Skin of body (tissue), 2 donors: ENCODE results near the gene MTREX. TPM values are rescaled to one million over a fixed set of nuclear protein-coding genes. Genes with fewer than 3 reads are reported as not detected.

ENCODE experiments used
- DNase-seq: peaks from one replicate; lab custom pipeline; 2025; lab: John Stamatoyannopoulos, UW
- total RNA-seq: library from RNA; depleted of rRNA; stranded (reverse); fragments of >200 nt; gene quantifications from one replicate; pipeline ENCODE4 v1.2.3, GENCODE V29; 2014

Gene MTREX
- total RNA-seq, 1 donor from 2014 or later = 89.8 TPM

- DNase-seq = no peak
These were observed 162.5 kb downstream of the MTREX start for GRCh38 chr5:55470282-55470681.

DNA sequence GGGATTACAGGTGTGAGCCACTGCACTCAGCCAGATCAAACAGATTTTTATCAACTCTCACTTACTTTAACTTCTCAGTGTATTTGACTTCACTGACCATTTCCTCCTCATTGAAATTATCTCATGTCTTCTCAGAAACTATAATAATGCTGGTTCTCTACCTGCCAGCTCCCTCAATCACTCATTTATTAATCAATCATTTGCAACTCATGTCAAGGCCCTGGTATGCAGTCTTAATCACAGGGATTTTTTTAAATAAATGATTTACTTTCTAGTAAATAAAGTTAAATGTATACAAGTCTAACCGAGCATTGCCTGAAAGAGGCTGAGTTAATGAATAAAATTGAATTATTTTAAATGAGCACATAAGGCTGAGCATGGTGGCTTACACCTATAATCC is 163.7 kb downstream of the MTREX start:
- no peak for DNase-seq

GRCh38 chr5:55472642-55473041 is 164.9 kb downstream of the MTREX start:
- DNase-seq = no peak

Other genes with a start within 250 kb of the MTREX start
- gene GZMA, start 205.3 kb upstream of the MTREX start, total RNA-seq = 0.89 TPM
- 61.1 TPM for gene GPX8, start 147.8 kb upstream of the MTREX start, total RNA-seq
- gene CDC20B, start 134.8 kb upstream of the MTREX start, total RNA-seq = not detected
- gene MCIDAS, start 80.7 kb upstream of the MTREX start, total RNA-seq = not detected
- 0.20 TPM for gene CCNO, start 74.4 kb upstream of the MTREX start, total RNA-seq
- 35.0 TPM for gene DHX29, start 295 bp upstream of the MTREX start, total RNA-seq
- gene PLPP1, start 227.0 kb downstream of the MTREX start, total RNA-seq = 89.5 TPM